Lower lobe of right lung (tissue), 2 donors: ENCODE measurements around the gene RPL22. TPM values are rescaled to one million over a fixed set of nuclear protein-coding genes. Genes with fewer than 3 reads are reported as not detected.

Source experiments
- ATAC-seq, 2 donors: fragments of 200-7000 bp; cut with Tn5 transposase; one replicate each; pipeline ENCODE4 v1.9.1; 2020 to 2022; ENCODE audit warnings: mild to moderate bottlenecking in 2 of 2, moderate library complexity in 2 of 2
- DNase-seq: peaks from one replicate; pipeline ENCODE4 v3.0.0-alpha.2; 2020
- H3K27ac ChIP-seq: fragments of 200-600 bp; one replicate; pipeline ENCODE4 v1.8.0; 2022
- H3K27me3 ChIP-seq: fragments of 200-600 bp; one replicate; pipeline ENCODE4 v1.8.0; 2022; ENCODE audit warnings: low read depth
- H3K36me3 ChIP-seq: fragments of 200-600 bp; one replicate; pipeline ENCODE4 v1.8.0; 2022; ENCODE audit warnings: mild to moderate bottlenecking
- H3K4me1 ChIP-seq: fragments of 200-600 bp; one replicate; pipeline ENCODE4 v1.8.0; 2022
- H3K4me3 ChIP-seq: fragments of 200-600 bp; one replicate; pipeline ENCODE4 v1.8.0; 2022; ENCODE audit warnings: mild to moderate bottlenecking
- H3K9me3 ChIP-seq: fragments of 200-600 bp; one replicate; pipeline ENCODE4 v1.8.0; 2022
- intact Hi-C: fragments of 100-400 bp; cut with DNase I; formaldehyde crosslinking; loops from one replicate; pipeline ENCODE4 v1.11.0; 2022
- total RNA-seq: library from RNA; stranded (reverse); fragmentation: NEBNext Ultra II Directional; extraction: Animal tissue kit (Norgen Biotek cat#: 25700); gene quantifications from one replicate; pipeline ENCODE4 v1.2.1, GENCODE V29; 2021
- TF ChIP-seq, protein P1 (sequence below): fragments of 200-600 bp; IDR thresholded peaks from one replicate; pipeline ENCODE4 v1.8.0; 2022; ENCODE audit warnings: antibody characterized with exemption, mild to moderate bottlenecking
- donor health status: DM: no; HTN: yes; CAD: no; lungs with severe emphysema.

Gene RPL22
- total RNA-seq, 1 donor from 2014 or later = 317 TPM

DNA sequence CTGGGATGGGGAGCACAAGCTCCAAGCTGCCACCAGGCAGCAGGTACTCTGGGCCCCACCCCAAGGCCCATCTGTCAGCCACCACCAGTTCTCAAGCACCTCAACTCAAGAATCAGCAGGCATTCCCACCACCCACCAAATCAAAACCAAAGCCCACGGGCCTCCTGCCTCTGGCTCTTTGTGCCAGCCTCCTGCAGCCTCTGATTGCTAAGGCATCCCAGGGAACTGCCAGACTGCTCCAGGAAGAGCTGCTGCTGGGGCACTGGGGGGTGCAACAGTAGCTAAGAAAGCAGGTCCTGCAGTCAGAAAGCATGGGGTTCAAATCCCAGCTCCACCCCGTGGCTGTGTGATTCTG is 54.0 kb downstream of the RPL22 start:
- Histone ChIP-seq H3K27ac (no peak overlapping the region), H3K9me3 (no peaks in the 10 kb centered on the region), H3K4me1 (peaks cover 7% of the 10 kb centered on the region), H3K27me3 (peaks cover 27% of the 10 kb centered on the region), H3K36me3 (no peaks in the 10 kb centered on the region), H3K4me3 (no peak overlapping the region)
- no peak for ATAC-seq
- no peak for DNase-seq
- intact Hi-C loops = no loop called here
- TF ChIP-seq, protein P1, sequence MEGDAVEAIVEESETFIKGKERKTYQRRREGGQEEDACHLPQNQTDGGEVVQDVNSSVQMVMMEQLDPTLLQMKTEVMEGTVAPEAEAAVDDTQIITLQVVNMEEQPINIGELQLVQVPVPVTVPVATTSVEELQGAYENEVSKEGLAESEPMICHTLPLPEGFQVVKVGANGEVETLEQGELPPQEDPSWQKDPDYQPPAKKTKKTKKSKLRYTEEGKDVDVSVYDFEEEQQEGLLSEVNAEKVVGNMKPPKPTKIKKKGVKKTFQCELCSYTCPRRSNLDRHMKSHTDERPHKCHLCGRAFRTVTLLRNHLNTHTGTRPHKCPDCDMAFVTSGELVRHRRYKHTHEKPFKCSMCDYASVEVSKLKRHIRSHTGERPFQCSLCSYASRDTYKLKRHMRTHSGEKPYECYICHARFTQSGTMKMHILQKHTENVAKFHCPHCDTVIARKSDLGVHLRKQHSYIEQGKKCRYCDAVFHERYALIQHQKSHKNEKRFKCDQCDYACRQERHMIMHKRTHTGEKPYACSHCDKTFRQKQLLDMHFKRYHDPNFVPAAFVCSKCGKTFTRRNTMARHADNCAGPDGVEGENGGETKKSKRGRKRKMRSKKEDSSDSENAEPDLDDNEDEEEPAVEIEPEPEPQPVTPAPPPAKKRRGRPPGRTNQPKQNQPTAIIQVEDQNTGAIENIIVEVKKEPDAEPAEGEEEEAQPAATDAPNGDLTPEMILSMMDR = no peak

GRCh38 chr1:6144647-6145395 is 54.6 kb downstream of the RPL22 start:
- ATAC-seq (no peak), DNase-seq (no peak)
- no peaks in the 10 kb centered on the region for H3K9me3 ChIP-seq
- intact Hi-C loops = no loop called here
- H3K4me1 ChIP-seq = peaks cover 7% of the 10 kb centered on the region
- no peaks in the 10 kb centered on the region for H3K36me3 ChIP-seq
- H3K27ac ChIP-seq = no peak overlapping the region
- H3K27me3 ChIP-seq = peaks cover 27% of the 10 kb centered on the region
- TF ChIP-seq, protein P1 = no peak
- no peak overlapping the region for H3K4me3 ChIP-seq

DNA sequence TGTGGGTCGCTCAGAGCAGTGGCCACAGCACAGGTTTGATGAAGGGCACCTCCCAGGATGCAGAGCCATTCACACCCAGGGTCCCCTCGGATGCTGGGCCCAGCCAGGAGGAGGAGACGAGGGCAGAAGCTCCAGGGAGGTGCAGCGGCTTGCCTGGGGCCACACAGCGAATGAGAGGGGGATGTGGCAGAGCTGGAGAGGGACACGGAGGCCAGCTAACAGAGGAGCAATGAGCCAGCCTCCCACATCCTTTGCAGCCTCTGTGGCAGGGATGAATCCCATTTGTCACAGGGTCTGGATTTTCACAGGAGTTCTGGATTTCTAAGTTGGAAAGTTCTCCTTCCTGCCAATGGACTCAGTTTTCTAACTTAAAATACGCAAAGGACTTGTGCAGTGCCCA is 55.2 kb downstream of the RPL22 start:
- H3K27ac ChIP-seq = no peak overlapping the region
- H3K4me3 ChIP-seq = no peak overlapping the region
- no peak for DNase-seq
- TF ChIP-seq, protein P1 = no peak
- H3K27me3 ChIP-seq = peaks cover 27% of the 10 kb centered on the region
- ATAC-seq = no peak
- H3K4me1 ChIP-seq = peaks cover 7% of the 10 kb centered on the region
- H3K9me3 ChIP-seq = no peaks in the 10 kb centered on the region
- no peaks in the 10 kb centered on the region for H3K36me3 ChIP-seq
- intact Hi-C loops = no loop called here

DNA sequence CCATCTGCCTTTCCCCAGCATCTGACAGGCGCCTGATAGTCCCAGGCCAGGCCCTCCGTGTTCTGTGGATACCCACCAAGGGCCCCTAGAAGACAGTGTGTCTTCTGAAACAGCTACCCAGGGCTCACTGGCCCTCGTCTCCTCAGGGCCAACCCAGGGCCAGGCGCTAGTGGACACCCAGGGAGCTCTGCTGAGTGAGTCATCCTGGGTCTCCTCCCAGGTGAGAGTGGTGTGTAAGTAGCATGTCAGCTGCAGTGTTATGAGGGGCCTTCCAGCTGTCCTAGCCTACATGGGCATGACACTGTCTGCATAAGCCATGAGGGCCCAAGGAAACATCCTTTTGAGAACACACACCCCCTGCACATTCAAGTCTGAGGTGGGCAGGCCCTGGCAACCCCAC is 56.0 kb downstream of the RPL22 start:
- intact Hi-C loops = no loop called here
- ATAC-seq (no peak), DNase-seq (no peak)
- TF ChIP-seq, protein P1 = no peak
- Histone ChIP-seq H3K9me3 (no peaks in the 10 kb centered on the region), H3K27me3 (peaks cover 20% of the 10 kb centered on the region), H3K36me3 (no peaks in the 10 kb centered on the region), H3K4me1 (peaks cover 2% of the 10 kb centered on the region), H3K4me3 (no peak overlapping the region), H3K27ac (no peak overlapping the region)

- H3K4me1 ChIP-seq = no peaks in the 10 kb centered on the region
- intact Hi-C loops = no loop called here
- no peak overlapping the region for H3K4me3 ChIP-seq
- no peaks in the 10 kb centered on the region for H3K9me3 ChIP-seq
- H3K27ac ChIP-seq = no peak overlapping the region
- peaks cover 14% of the 10 kb centered on the region for H3K27me3 ChIP-seq
- no peaks in the 10 kb centered on the region for H3K36me3 ChIP-seq
- TF ChIP-seq, protein P1 = no peak
- ATAC-seq (no peak), DNase-seq (no peak)
Observed at GRCh38 chr1:6142734-6143133, 56.7 kb downstream of the RPL22 start.
